IPS-18a (cell line): ENCODE results near the gene SHMT2.
"Not testable (repeated sequence)": the region's sequence is repeated elsewhere in the genome, so short reads cannot be mapped to it uniquely, and the experiment has no call there.

Experiments
- H3K27ac ChIP-seq: one replicate; pipeline ENCODE4 v1.5.1; 2013; ENCODE audit warnings: low read length
- H3K27me3 ChIP-seq: one replicate; pipeline ENCODE4 v1.6.1; 2013; ENCODE audit warnings: mild to moderate bottlenecking, low read length; ENCODE audit not compliant: control insufficient read depth, insufficient read depth
- H3K36me3 ChIP-seq: one replicate; pipeline ENCODE4 v1.6.1; 2013; ENCODE audit warnings: low read depth, low read length; ENCODE audit not compliant: control insufficient read depth
- H3K4me1 ChIP-seq: one replicate; pipeline ENCODE4 v1.6.1; 2013; ENCODE audit warnings: low read depth, low read length; ENCODE audit not compliant: control insufficient read depth
- H3K4me3 ChIP-seq: one replicate; pipeline ENCODE4 v1.5.1; 2013; ENCODE audit warnings: low read length
- H3K9ac ChIP-seq: one replicate; pipeline ENCODE4 v1.6.1; 2013; ENCODE audit warnings: mild to moderate bottlenecking, low read length, moderate library complexity
- H3K9me3 ChIP-seq: one replicate; pipeline ENCODE4 v1.6.1; 2013; ENCODE audit warnings: low read depth, low read length; ENCODE audit not compliant: control insufficient read depth

Gene SHMT2

GRCh38 chr12:57270966-57271470, 41.5 kb downstream of the SHMT2 start:
- H3K9me3 ChIP-seq = no peaks in the 10 kb centered on the region
- H3K4me3 ChIP-seq = no peak overlapping the region
- H3K36me3 ChIP-seq = peaks cover 15% of the 10 kb centered on the region
- H3K27ac ChIP-seq = no peak overlapping the region
- no peaks in the 10 kb centered on the region for H3K4me1 ChIP-seq
- no peaks in the 10 kb centered on the region for H3K27me3 ChIP-seq
- no peak overlapping the region for H3K9ac ChIP-seq

GRCh38 chr12:57272337-57273151, 43.0 kb downstream of the SHMT2 start:
- H3K9ac ChIP-seq = no peak overlapping the region
- no peak overlapping the region for H3K27ac ChIP-seq

GRCh38 chr12:57273516-57273915, 44.0 kb downstream of the SHMT2 start:
- Histone ChIP-seq H3K4me1 (no peaks in the 10 kb centered on the region), H3K9ac (no peak overlapping the region), H3K27ac (no peak overlapping the region), H3K9me3 (no peaks in the 10 kb centered on the region), H3K4me3 (no peak overlapping the region), H3K36me3 (peaks cover 12% of the 10 kb centered on the region), H3K27me3 (no peaks in the 10 kb centered on the region)

More at GRCh38 chr12:57272337-57273151, 43.0 kb downstream of the SHMT2 start:
- Histone ChIP-seq H3K9me3 (no peaks in the 10 kb centered on the region), H3K4me1 (no peaks in the 10 kb centered on the region), H3K4me3 (no peak overlapping the region), H3K27me3 (no peaks in the 10 kb centered on the region), H3K36me3 (peaks cover 15% of the 10 kb centered on the region)

- not testable (repeated sequence) for H3K9me3 ChIP-seq, H3K9ac ChIP-seq, H3K4me3 ChIP-seq, H3K4me1 ChIP-seq, H3K27me3 ChIP-seq, H3K27ac ChIP-seq
- H3K36me3 ChIP-seq = peaks cover 10% of the 10 kb centered on the region
These were observed 46.7 kb downstream of the SHMT2 start for GRCh38 chr12:57276233-57276632.

- Histone ChIP-seq H3K9ac (no peak overlapping the region), H3K9me3 (no peaks in the 10 kb centered on the region), H3K27ac (no peak overlapping the region), H3K4me3 (no peak overlapping the region), H3K4me1 (peaks cover 4% of the 10 kb centered on the region), H3K36me3 (peaks cover 10% of the 10 kb centered on the region), H3K27me3 (no peaks in the 10 kb centered on the region)
These were observed 47.5 kb downstream of the SHMT2 start for GRCh38 chr12:57276935-57277563.

- Histone ChIP-seq H3K27ac (no peak overlapping the region), H3K27me3 (no peaks in the 10 kb centered on the region), H3K4me1 (peaks cover 4% of the 10 kb centered on the region), H3K9ac (no peak overlapping the region), H3K36me3 (peaks cover 10% of the 10 kb centered on the region), H3K9me3 (no peaks in the 10 kb centered on the region), H3K4me3 (no peak overlapping the region)
These were observed 49.2 kb downstream of the SHMT2 start for GRCh38 chr12:57278465-57279381.

- peaks cover 4% of the 10 kb centered on the region for H3K4me1 ChIP-seq
- no peak overlapping the region for H3K27ac ChIP-seq
- H3K9ac ChIP-seq = no peak overlapping the region
- no peak overlapping the region for H3K4me3 ChIP-seq
- peaks cover 10% of the 10 kb centered on the region for H3K36me3 ChIP-seq
- no peaks in the 10 kb centered on the region for H3K9me3 ChIP-seq
- H3K27me3 ChIP-seq = no peaks in the 10 kb centered on the region
These were observed 50.9 kb downstream of the SHMT2 start for GRCh38 chr12:57280211-57281062.

- not testable (repeated sequence) for H3K9ac ChIP-seq, H3K27me3 ChIP-seq, H3K27ac ChIP-seq, H3K4me1 ChIP-seq, H3K9me3 ChIP-seq, H3K4me3 ChIP-seq
- peaks cover 10% of the 10 kb centered on the region for H3K36me3 ChIP-seq
These were observed 52.6 kb downstream of the SHMT2 start for GRCh38 chr12:57282073-57282472.
